NK-92 treated with Interleukin-12 subunit alpha and Interleukin-12 subunit beta, amount 100 ng/mL, for 24 hours (cell line): ENCODE measurements around the gene RAB27A.
"Not testable (repeated sequence)": the region's sequence is repeated elsewhere in the genome, so short reads cannot be mapped to it uniquely, and the experiment has no call there.

Experiments
- DNase-seq: peaks from one replicate; lab custom pipeline; 2025; lab: John Stamatoyannopoulos, UW

Gene RAB27A

GRCh38 chr15:55289746-55290527 lies at the start of gene RAB27A:
RAB27A (minus strand) TSS chr15:55289813; CDS start chr15:55234934, 54,879 bp downstream.
- DNase-seq: peak; percentile 81

GRCh38 chr15:55337160-55337559 lies 47.5 kb upstream of the RAB27A start:
- no peak for DNase-seq

- no peak for DNase-seq
Measured at GRCh38 chr15:55334997-55335396, 45.4 kb upstream of the RAB27A start.

GRCh38 chr15:55334371-55334770 lies 44.8 kb upstream of the RAB27A start:
- no peak for DNase-seq

GRCh38 chr15:55327387-55327786 lies 37.8 kb upstream of the RAB27A start:
- DNase-seq: no peak

- no peak for DNase-seq
Measured at GRCh38 chr15:55322467-55322866, 32.9 kb upstream of the RAB27A start.

- DNase-seq: no peak
Measured at GRCh38 chr15:55320963-55321362, 31.4 kb upstream of the RAB27A start.

- DNase-seq: no peak
Measured at GRCh38 chr15:55320238-55320550, 30.6 kb upstream of the RAB27A start.

- DNase-seq: no peak
Measured at GRCh38 chr15:55319537-55320237, 30.1 kb upstream of the RAB27A start.

- peak; percentile 77 for DNase-seq
Measured at GRCh38 chr15:55318588-55319494, 29.2 kb upstream of the RAB27A start, which contains the start of the genes PIGB and PIGBOS1. PIGB (plus strand) TSS chr15:55319222; CDS start chr15:55319251, 29 bp downstream. PIGBOS1 (minus strand) TSS chr15:55319123; CDS start chr15:55317792, 1,331 bp downstream.

- DNase-seq: not testable (repeated sequence)
Measured at GRCh38 chr15:55302801-55303200, 13.2 kb upstream of the RAB27A start.

- no peak for DNase-seq
Measured at GRCh38 chr15:55297315-55297714, 7.7 kb upstream of the RAB27A start.

- DNase-seq: peak; percentile 81
Measured at GRCh38 chr15:55290528-55291057, 980 bp upstream of the RAB27A start.

GRCh38 chr15:55289011-55289745 lies 435 bp downstream of the RAB27A start:
- peak; percentile 65 for DNase-seq

- no peak for DNase-seq
Measured at GRCh38 chr15:55288006-55288717, 1.5 kb downstream of the RAB27A start.

- not testable (repeated sequence) for DNase-seq
Measured at GRCh38 chr15:55286442-55287189, 3.0 kb downstream of the RAB27A start.

- no peak for DNase-seq
Measured at GRCh38 chr15:55284426-55284825, 5.2 kb downstream of the RAB27A start.

- no peak for DNase-seq
Measured at GRCh38 chr15:55283379-55284147, 6.0 kb downstream of the RAB27A start.

GRCh38 chr15:55282284-55282833 lies 7.3 kb downstream of the RAB27A start:
- peak; percentile 34 for DNase-seq
